HCT116 (cell line): ENCODE measurements around the gene BBC3. TPM values are rescaled to one million over a fixed set of nuclear protein-coding genes. Genes with fewer than 3 reads are reported as not detected.

Experiments used
- ATAC-seq: fragments of 200-7000 bp; cut with Tn5 transposase; 2 replicates; pipeline ENCODE4 v1.9.1; 2020; ENCODE audit warnings: mild to moderate bottlenecking, moderate library complexity
- BruUV-seq: library from RNA; stranded (reverse); fragments of 400-500 nt; replicated peaks from 2 replicates; lab custom pipeline; 2021; lab: Mats Ljungman, UMichigan
- CTCF ChIA-PET: fragments of 300-600 bp; sonication (Branson Sonifier 250); formaldehyde crosslinking; loops from one replicate; lab custom pipeline; 2021; ENCODE audit warnings: antibody characterized with exemption; lab: Charles Lee
- POLR2A ChIA-PET: fragments of 300-600, 350-600 bp; sonication (Branson Sonifier 250); formaldehyde crosslinking; loops from one replicate; lab custom pipeline; 2021; ENCODE audit warnings: antibody characterized with exemption; lab: Charles Lee
- RAD21 ChIA-PET, 2 experiments: fragments of 300-600 bp; sonication (Branson Sonifier 250); formaldehyde crosslinking; loops; one replicate each; lab custom pipeline; 2023; ENCODE audit warnings: low total read pairs in 2 of 2; ENCODE audit not compliant: uncharacterized antibody in 2 of 2, unreplicated experiment in 2 of 2, low non-redundant PET in 1 of 2; lab: Charles Lee
- DNase-seq: peaks from one replicate; pipeline ENCODE4 v3.0.0-alpha.2; 2010; ENCODE audit warnings: low read depth, low spot score
- H2AFZ ChIP-seq: fragments of 200-600 bp; shearing (Covaris generic), sonication (generic); 2 replicates; pipeline ENCODE4 v1.6.1; 2017; ENCODE audit warnings: low read depth, mixed run types, mixed read lengths, antibody characterized with exemption, low read length; ENCODE audit not compliant: poor library complexity, severe bottlenecking
- H3K27ac ChIP-seq: 2 replicates; pipeline ENCODE4 v1.5.1; 2012; ENCODE audit warnings: low read depth, low read length
- H3K27me3 ChIP-seq: fragments of 200-600 bp; sonication (generic); 2 replicates; pipeline ENCODE4 v1.6.1; 2016; ENCODE audit warnings: mixed run types, low read length, mixed read lengths; ENCODE audit not compliant: insufficient read depth
- H3K36me3 ChIP-seq, 2 experiments: fragments of 200-500 bp in 1 of 2; fragments of 200-600 bp in 1 of 2; sonication (Bioruptor generic) in 1 of 2; sonication (generic) in 1 of 2; 2 replicates each; pipeline versions ENCODE4 v1.5.1 to v1.6.1; 2014 to 2016; ENCODE audit warnings: low read length in 2 of 2, inconsistent platforms in 1 of 2, mixed read lengths in 1 of 2, mixed run types in 1 of 2; ENCODE audit not compliant: insufficient read depth in 2 of 2, control insufficient read depth in 1 of 2
- H3K4me1 ChIP-seq, 2 experiments: fragments of 200-600 bp in 1 of 2; sonication (generic) in 1 of 2; 2 replicates each; pipeline versions ENCODE4 v1.5.1 to v1.6.1; 2012 to 2017; ENCODE audit warnings: low read length in 2 of 2, inconsistent platforms in 1 of 2, mild to moderate bottlenecking in 1 of 2, mixed read lengths in 1 of 2, mixed run types in 1 of 2, moderate library complexity in 1 of 2; ENCODE audit not compliant: insufficient read depth in 2 of 2, control insufficient read depth in 1 of 2
- H3K4me2 ChIP-seq: fragments of 200-600 bp; sonication (generic); 2 replicates; pipeline ENCODE4 v1.6.1; 2017; ENCODE audit warnings: mixed run types, low read length, mixed read lengths
- H3K4me3 ChIP-seq, 2 experiments: fragments of 200-600 bp in 1 of 2; sonication (generic) in 1 of 2; replicated peaks in 1 of 2; 2 replicates each; pipeline ENCODE4 v1.5.1; 2011 to 2016; ENCODE audit warnings: low read length in 2 of 2, control low read depth in 1 of 2, low read depth in 1 of 2, mild to moderate bottlenecking in 1 of 2, mixed read lengths in 1 of 2, mixed run types in 1 of 2
- H3K79me2 ChIP-seq: fragments of 200-600 bp; sonication (generic); 2 replicates; pipeline ENCODE4 v1.6.1; 2017; ENCODE audit warnings: mild to moderate bottlenecking, mixed run types, low read length, moderate library complexity, mixed read lengths; ENCODE audit not compliant: insufficient read depth
- H3K9ac ChIP-seq: fragments of 200-600 bp; sonication (generic); 2 replicates; pipeline ENCODE4 v1.6.1; 2016; ENCODE audit warnings: low read length, mixed read lengths
- H3K9me2 ChIP-seq: fragments of 200-600 bp; sonication (generic), shearing (Covaris generic); 2 replicates; pipeline ENCODE4 v1.6.1; 2017; ENCODE audit warnings: mixed run types, mild to moderate bottlenecking, moderate library complexity; ENCODE audit not compliant: insufficient read depth
- H3K9me3 ChIP-seq, 2 experiments: fragments of 200-500 bp in 1 of 2; fragments of 200-600 bp in 1 of 2; sonication (Bioruptor generic) in 1 of 2; sonication (generic) in 1 of 2; 2 replicates each; pipeline ENCODE4 v1.6.1; 2014 to 2017; ENCODE audit warnings: low read length in 2 of 2, mixed read lengths in 2 of 2, inconsistent platforms in 1 of 2, low read depth in 1 of 2, mild to moderate bottlenecking in 1 of 2, mixed run types in 1 of 2, moderate library complexity in 1 of 2; ENCODE audit not compliant: control insufficient read depth in 1 of 2, insufficient read depth in 1 of 2
- H4K20me1 ChIP-seq: fragments of 200-600 bp; sonication (generic), shearing (Covaris generic); 2 replicates; pipeline ENCODE4 v1.6.1; 2017; ENCODE audit warnings: mixed run types, mild to moderate bottlenecking, moderate library complexity; ENCODE audit not compliant: insufficient read depth
- CBX3 ChIP-seq: IDR thresholded peaks from 2 replicates; pipeline ENCODE4 v1.6.1; 2012; ENCODE audit warnings: low read depth
- EGR1 ChIP-seq: IDR thresholded peaks from 2 replicates; pipeline ENCODE4 v1.6.1; 2012; ENCODE audit warnings: low read depth
- ELF1 ChIP-seq: IDR thresholded peaks from 2 replicates; pipeline ENCODE4 v1.6.1; 2012; ENCODE audit warnings: low read depth, borderline replicate concordance
- EZH2 ChIP-seq: fragments of 200-600 bp; sonication (generic); IDR thresholded peaks from 2 replicates; pipeline ENCODE4 v1.6.1; 2017; ENCODE audit warnings: antibody characterized with exemption, mixed run types
- POLR2A ChIP-seq: IDR thresholded peaks from 2 replicates; pipeline ENCODE4 v1.7.0; 2011; ENCODE audit warnings: borderline replicate concordance; ENCODE audit not compliant: insufficient read depth, insufficient read length; ENCODE audit errors: extremely low read depth
- SIN3A ChIP-seq: IDR thresholded peaks from 2 replicates; pipeline ENCODE4 v1.6.1; 2012; ENCODE audit warnings: low read depth
- SP1 ChIP-seq: IDR thresholded peaks from 2 replicates; pipeline ENCODE4 v1.6.1; 2012; ENCODE audit warnings: low read depth
- TCF7L2 ChIP-seq: IDR thresholded peaks from 2 replicates; pipeline ENCODE4 v1.7.0; 2011; ENCODE audit warnings: borderline replicate concordance, inconsistent platforms; ENCODE audit not compliant: insufficient read depth, insufficient read length; ENCODE audit errors: extremely low read depth
- ZFX ChIP-seq: fragments of 450-650 bp; IDR thresholded peaks from 2 replicates; pipeline ENCODE4 v1.6.1; 2017
- intact Hi-C: fragments of 100-400 bp; cut with micrococcal nuclease; formaldehyde crosslinking; loops from 2 replicates; pipeline ENCODE4 v1.10.0; 2022
- total RNA-seq: library from RNA; stranded (reverse); gene quantifications from one replicate; pipeline ENCODE4 v1.2.1, GENCODE V29; 2021; ENCODE audit not compliant: unreplicated experiment
- TF ChIP-seq, protein P1 (sequence below): IDR thresholded peaks from 2 replicates; pipeline ENCODE4 v1.6.1; 2012

BBC3 gene
- total RNA-seq, 1 experiment from 2014 or later, result 45.0 TPM

DNA sequence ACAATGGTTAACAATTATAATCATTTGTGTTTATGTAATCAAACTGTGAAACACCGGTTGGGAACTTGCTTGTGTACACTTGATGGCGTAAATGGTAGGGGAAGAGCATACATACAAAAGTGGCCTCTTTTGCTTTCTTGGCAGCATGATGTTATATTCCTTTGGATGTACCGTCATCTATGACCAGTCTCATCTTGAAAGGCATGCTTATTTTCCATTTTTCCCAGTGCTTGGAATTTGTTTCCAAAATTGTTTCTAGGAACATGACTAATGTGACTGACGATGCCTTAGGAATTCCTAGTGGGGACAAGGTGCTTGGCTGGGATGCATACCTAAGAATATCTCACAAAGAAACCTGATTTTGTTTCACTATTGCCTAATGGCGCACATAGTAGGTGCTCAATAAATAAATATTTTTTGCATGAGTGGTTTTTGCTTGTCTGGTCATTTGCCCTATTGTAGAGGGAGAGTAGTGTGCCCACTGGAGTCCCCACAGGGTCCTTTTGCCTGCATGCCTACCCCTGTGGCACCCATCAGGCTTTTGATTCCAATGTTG, 54.9 kb downstream of the BBC3 start:
- TF ChIP-seq SIN3A, result no peak
- TF ChIP-seq CBX3, result no peak
- TF ChIP-seq SP1, result no peak
- TF ChIP-seq EZH2, result no peak
- TF ChIP-seq POLR2A, result no peak
- TF ChIP-seq EGR1, result no peak
- no peak for TF ChIP-seq ELF1
- TF ChIP-seq TCF7L2, result no peak
- Histone ChIP-seq H4K20me1 (0 out of 2 replicates have a peak, but pooled peaks cover 7% of the 10 kb centered on the region), H3K4me3 (no peak overlapping the region), H3K9me3 (no peaks in the 10 kb centered on the region), H3K9me2 (no peaks in the 10 kb centered on the region), H3K4me2 (no peak overlapping the region), H3K4me1 (peaks cover 3 to 10% of the 10 kb centered on the region in 2 experiments; a peak in 3 of 4 replicates), H2AFZ (no peak overlapping the region), H3K27me3 (no peaks in the 10 kb centered on the region), H3K79me2 (peaks cover 81% of the 10 kb centered on the region), H3K27ac (peak overlapping the region; percentile 38), H3K36me3 (peaks cover 21 to 42% of the 10 kb centered on the region in 2 experiments; a peak in 3 of 4 replicates), H3K9ac (no peak overlapping the region)
- RAD21 ChIA-PET, result no interaction called here
- intact Hi-C loops, result no loop called here
- no peak for DNase-seq
- BruUV-seq, result no TSS peak
- CTCF ChIA-PET, result no interaction called here
- no peak for ATAC-seq
- POLR2A ChIA-PET, result no interaction called here

GRCh38 chr19:47172666-47173455, 58.1 kb downstream of the BBC3 start:
- H3K4me3 ChIP-seq, result no peak overlapping the region
- no peak overlapping the region for H3K9ac ChIP-seq
- H3K27me3 ChIP-seq, result no peaks in the 10 kb centered on the region
- no peak overlapping the region for H3K27ac ChIP-seq
- ChIA-PET POLR2A (no interaction called here), CTCF (interaction anchor here (1.1 kb wide), 1 partner anchor 71 kb away, joined by 3 read pairs; no protein-coding TSS in a partner anchor), RAD21 (no interaction called here)
- H2AFZ ChIP-seq, result no peak overlapping the region
- TF ChIP-seq TCF7L2 (no peak), POLR2A (no peak), SP1 (no peak), ZFX (no peak)
- TF ChIP-seq, protein P1, sequence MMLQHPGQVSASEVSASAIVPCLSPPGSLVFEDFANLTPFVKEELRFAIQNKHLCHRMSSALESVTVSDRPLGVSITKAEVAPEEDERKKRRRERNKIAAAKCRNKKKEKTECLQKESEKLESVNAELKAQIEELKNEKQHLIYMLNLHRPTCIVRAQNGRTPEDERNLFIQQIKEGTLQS, result no peak
- H3K36me3 ChIP-seq, result peaks cover 32 to 50% of the 10 kb centered on the region in 2 experiments
- no peaks in the 10 kb centered on the region for H3K9me2 ChIP-seq
- peaks cover 3 to 10% of the 10 kb centered on the region in 2 experiments; a peak in 3 of 4 replicates for H3K4me1 ChIP-seq
- ATAC-seq (no peak), DNase-seq (no peak)
- 0 out of 2 replicates have a peak, but pooled peaks cover 7% of the 10 kb centered on the region for H4K20me1 ChIP-seq
- BruUV-seq, result no TSS peak
- H3K9me3 ChIP-seq, result no peaks in the 10 kb centered on the region
- intact Hi-C loops, result no loop called here
- no peak overlapping the region for H3K4me2 ChIP-seq
- peaks cover 83% of the 10 kb centered on the region for H3K79me2 ChIP-seq
